Cardiac septum (tissue), 1 donor: ENCODE data around the gene ABTB2. TPM values are rescaled to one million over a fixed set of nuclear protein-coding genes. Genes with fewer than 3 reads are reported as not detected.

Experiments used
- DNase-seq: peaks from one replicate; pipeline ENCODE4 v3.0.0-alpha.2; 2020; ENCODE audit warnings: low spot score
- intact Hi-C: fragments of 100-400 bp; cut with DNase I; formaldehyde crosslinking; loops from one replicate; pipeline ENCODE4 v1.14.0; 2022
- total RNA-seq: library from RNA; stranded (reverse); fragmentation: NEBNext Ultra II Directional; extraction: Animal tissue kit (Norgen Biotek cat#: 25700); gene quantifications from one replicate; pipeline ENCODE4 v1.2.1, GENCODE V29; 2021
- donor health status: DM: no; HTN: no; CAD: no.

ABTB2 gene
- total RNA-seq, 1 donor from 2014 or later = 27.9 TPM

DNA sequence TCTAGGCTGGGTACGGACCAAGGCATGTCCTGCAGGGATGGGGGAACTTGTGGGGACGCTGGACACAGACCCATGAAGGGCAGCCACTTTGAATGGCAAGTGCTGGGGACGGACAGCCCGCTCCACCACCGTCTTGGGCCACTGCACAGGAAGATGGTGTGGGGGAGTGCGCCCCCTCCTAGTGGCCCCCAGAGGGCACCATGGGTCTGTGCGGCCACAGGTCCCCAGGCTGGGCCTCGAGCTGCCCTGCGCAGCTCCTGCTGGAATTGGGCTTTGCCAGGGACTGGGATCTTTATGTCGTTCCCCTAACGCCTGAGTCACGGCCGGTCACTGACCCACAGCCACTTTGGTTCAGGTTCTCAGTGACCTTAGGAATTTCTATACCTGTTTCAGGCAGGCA is 208.0 kb downstream of the ABTB2 start:
- intact Hi-C loops = no loop called here
- DNase-seq = peak; percentile 64

DNA sequence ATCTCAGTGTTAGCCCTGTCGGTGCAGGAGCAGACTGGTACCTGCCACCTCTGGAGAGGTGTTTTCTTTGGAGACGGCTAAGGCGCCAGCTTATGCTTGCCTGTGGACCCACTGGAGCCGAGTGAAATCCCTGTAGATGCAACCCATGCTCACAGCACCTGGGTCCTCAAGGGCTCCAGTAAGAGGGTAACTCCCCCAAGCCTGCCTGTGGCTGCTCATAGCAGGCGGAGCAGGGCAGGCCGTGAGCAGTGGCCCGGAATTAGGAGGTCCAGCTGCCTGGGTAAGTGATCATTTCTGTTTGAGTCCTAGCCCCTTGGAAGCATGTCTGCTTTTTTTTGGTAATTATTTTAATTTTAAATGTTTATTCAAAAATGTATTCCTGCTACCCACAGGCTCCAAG is 208.5 kb downstream of the ABTB2 start:
- intact Hi-C loops = no loop called here
- peak; percentile 68 for DNase-seq

DNA sequence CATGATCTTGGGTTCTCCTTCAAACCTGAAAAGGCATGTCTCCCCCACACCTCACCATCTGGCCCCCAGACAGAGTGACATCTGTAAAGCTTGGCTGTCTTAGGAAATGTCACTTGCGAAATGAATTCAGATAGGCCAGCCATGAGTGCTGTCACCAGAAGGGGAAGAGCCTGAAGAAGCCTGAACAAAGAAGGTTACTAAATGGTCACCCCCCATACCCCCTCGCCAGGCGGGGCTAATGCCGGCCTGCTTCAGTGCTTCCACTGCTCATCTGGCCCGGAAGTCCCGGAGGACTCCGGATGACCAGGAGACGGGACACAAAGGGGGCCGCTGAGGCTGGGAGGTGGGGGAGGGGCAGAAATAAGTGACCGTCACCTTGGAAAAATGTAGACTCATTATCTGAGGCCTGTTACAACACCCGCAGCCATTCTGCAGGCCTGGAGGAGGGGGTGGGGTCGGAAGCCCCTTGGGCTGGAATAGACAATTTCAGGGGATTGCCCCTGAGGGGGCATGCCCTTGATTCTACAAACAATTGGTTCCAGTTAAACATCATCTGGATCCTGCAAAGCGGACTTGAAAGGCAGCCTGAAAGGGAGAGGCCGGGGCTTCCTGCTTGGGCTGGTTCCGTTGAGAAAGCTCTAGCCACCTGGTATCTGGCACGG is 209.2 kb downstream of the ABTB2 start:
- DNase-seq = peak; percentile 72
- intact Hi-C loops = no loop called here

- intact Hi-C loops = no loop called here
- DNase-seq = peak; percentile 53
Measured at GRCh38 chr11:34147581-34147980, 210.2 kb downstream of the ABTB2 start.

GRCh38 chr11:34146866-34147265 is 210.9 kb downstream of the ABTB2 start:
- peak; percentile 22 for DNase-seq
- intact Hi-C loops = no loop called here

- DNase-seq = peak; percentile 70
- intact Hi-C loops = no loop called here
Measured at GRCh38 chr11:34146411-34146810, 211.4 kb downstream of the ABTB2 start.

- intact Hi-C loops = no loop called here
- DNase-seq = no peak
Measured at GRCh38 chr11:34145847-34146381, 211.9 kb downstream of the ABTB2 start.

DNA sequence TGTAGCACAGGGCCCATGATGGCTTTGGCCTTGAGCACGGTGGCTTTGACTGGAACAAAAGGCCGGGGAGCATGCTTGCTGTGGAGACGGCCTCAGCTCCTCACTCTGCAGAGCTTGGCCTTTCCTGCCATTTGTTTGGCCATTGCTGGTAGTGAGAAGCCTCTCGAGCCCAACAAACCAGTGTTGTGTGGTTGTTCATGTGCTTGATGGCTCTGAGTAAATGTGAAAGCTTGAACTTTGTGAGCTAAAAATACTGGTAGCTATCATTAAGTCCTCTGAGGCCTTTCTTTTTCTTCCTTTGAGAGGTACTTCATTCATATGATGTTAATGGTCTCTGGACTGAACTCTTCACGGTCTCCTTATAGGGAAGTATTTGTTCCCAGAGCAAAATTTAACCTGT is 212.7 kb downstream of the ABTB2 start:
- intact Hi-C loops = no loop called here
- DNase-seq = no peak

DNA sequence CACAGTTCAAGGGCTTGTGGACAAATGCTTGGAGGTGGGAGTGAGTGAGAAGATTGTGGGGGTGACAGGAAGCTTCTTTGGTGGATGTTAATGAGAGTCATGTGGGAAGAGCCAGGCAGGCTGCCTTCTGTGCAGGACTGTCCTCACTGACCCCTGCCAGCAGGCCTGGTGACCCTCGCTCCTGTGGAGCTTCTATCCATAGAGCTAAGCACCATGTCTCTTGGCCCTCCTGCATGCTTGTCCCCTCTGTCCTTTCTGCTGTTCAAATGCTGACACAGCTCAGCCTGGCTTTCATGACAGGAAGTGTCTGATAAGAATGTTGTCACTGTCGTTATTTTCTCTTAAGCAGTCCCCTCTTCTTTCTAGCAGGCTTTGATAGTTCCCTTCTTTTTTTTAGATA is 214.8 kb downstream of the ABTB2 start:
- intact Hi-C loops = no loop called here

GRCh38 chr11:34140149-34140548 is 217.7 kb downstream of the ABTB2 start:
- no peak for DNase-seq
- intact Hi-C loops = no loop called here

More for the DNA sequence above, 214.8 kb downstream of the ABTB2 start:
- peak; percentile 64 for DNase-seq

- intact Hi-C loops = no loop called here
- DNase-seq = no peak
Measured at GRCh38 chr11:34139346-34139745, 218.5 kb downstream of the ABTB2 start.

- no peak for DNase-seq
- intact Hi-C loops = no loop called here
Measured at GRCh38 chr11:34136420-34136819, 221.4 kb downstream of the ABTB2 start.

GRCh38 chr11:34135439-34135838 is 222.4 kb downstream of the ABTB2 start:
- intact Hi-C loops = no loop called here
- DNase-seq = no peak

DNA sequence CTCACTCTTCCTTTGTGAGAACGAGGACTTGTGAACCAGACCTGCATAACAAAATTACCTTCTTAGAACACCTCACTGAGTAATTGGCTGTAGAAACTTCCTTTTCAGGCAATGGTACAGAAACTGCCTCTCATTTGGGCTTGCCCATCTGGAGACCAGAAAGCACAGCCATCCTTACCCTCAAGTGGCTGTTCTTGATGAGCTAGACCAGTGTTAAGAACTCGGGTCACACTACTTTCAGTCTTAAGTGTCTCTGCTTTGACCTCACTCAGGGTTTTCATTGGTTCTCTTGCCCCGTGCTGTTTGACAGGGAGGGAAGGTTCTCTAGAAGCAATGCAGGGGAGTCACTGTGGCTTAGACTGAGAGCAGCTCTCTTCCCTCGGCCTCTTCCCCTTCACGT is 223.0 kb downstream of the ABTB2 start:
- intact Hi-C loops = no loop called here
- no peak for DNase-seq

GRCh38 chr11:34132261-34132965 is 225.4 kb downstream of the ABTB2 start:
- DNase-seq = no peak
- intact Hi-C loops = no loop called here

GRCh38 chr11:34128824-34129223 is 229.0 kb downstream of the ABTB2 start:
- DNase-seq = no peak
- intact Hi-C loops = no loop called here

DNA sequence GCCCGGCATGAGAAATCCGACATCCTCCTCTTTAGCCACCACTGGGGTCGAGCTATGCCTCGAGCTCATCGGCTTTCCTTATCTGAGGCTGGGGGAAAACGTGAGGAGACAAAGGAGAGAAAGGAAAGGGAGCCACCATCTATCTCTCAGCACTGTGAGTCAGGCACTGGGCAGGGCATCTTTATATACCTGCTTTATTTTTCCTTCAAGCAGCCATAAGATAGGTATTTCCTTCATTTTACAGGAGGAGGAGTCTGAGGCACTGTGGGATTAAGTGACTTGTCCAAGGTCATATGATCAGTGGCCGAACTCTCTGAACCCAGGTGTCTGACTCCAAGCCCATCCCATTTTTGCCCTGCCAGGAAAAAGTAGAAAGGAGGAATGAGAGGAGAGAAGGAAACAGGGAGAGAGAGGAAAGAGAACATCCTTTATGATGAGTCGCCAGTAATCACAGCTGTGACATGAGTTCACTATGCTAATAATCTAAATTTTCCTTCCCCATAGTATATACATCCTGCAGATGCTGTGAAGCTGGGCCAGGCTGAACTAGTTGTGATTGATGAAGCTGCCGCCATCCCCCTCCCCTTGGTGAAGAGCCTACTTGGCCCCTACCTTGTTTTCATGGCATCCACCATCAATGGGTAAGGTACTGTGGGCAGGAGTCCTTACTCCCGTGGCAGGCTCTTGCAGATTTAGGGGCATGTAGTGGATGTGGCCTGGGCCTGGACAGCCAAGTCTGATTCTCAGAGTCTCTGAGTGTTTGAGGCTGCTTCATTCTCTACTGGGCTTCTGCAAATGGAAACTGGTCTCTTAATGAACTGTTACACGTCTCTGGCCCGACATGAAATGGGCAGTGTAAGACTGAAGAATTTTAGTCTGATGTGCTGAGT is 230.6 kb downstream of the ABTB2 start:
- intact Hi-C loops = no loop called here
- no peak for DNase-seq

- no peak for DNase-seq
- intact Hi-C loops = no loop called here
Measured at GRCh38 chr11:34124885-34125668, 232.7 kb downstream of the ABTB2 start.

- no peak for DNase-seq
- intact Hi-C loops = no loop called here
Measured at GRCh38 chr11:34120651-34121050, 237.2 kb downstream of the ABTB2 start.
